ENCODE data around the gene ARHGAP44. TPM values are rescaled to one million over a fixed set of nuclear protein-coding genes. Genes with fewer than 3 reads are reported as not detected.

Gene ARHGAP44
- total and polyA plus RNA-seq, 2 of the 8 experiments (the other 6 are each of a cell fraction or from before 2014, with no cell fraction given), result 6.2 to 22.2 TPM

DNA sequence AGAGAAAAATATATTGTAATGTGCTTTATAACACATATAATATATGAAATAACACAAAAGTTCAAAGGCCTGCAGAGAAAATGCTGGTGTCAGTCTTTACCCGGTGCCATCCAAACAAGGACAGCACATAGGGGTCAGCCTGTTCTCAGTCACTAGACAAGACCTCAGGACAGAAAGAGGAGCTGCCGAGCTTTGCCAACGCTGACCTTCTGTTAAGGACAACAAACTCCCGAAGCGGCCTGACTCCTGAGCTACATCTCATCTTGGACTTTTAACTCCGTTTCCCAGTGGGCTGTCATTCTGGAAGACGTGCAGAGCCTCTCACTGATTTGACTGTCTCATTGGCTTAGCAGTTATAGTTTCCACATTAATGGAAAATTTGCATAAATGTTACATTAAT, 221.7 kb downstream of the ARHGAP44 start (continued):
- no peak for TF ChIP-seq CHD7 (IDR thresholded peaks at IDR 0.05; ENCODE audit: insufficient replicate concordance, low read length)
- TF ChIP-seq HDAC6 (IDR thresholded peaks at IDR 0.05; ENCODE audit: low read depth, low read length), result no peak
- no peak for TF ChIP-seq KDM1A (IDR thresholded peaks at IDR 0.05; ENCODE audit: borderline replicate concordance, low read length)
- TF ChIP-seq GTF2F1 (IDR thresholded peaks at IDR 0.05; ENCODE audit: borderline replicate concordance, low read depth, low read length), result no peak
- TF ChIP-seq BCL11A (IDR thresholded peaks at IDR 0.05; ENCODE audit: low read depth in 2 of 2, low read length in 2 of 2), result no peak
- TF ChIP-seq TCF12 (IDR thresholded peaks at IDR 0.05; ENCODE audit: low read depth, low read length), result no peak
- TF ChIP-seq, protein P1, sequence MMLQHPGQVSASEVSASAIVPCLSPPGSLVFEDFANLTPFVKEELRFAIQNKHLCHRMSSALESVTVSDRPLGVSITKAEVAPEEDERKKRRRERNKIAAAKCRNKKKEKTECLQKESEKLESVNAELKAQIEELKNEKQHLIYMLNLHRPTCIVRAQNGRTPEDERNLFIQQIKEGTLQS (IDR thresholded peaks at IDR 0.05; ENCODE audit: insufficient read depth, low read depth, low read length), result no peak
- TF ChIP-seq SP1 (IDR thresholded peaks at IDR 0.05; ENCODE audit: low read depth, low read length), result no peak
- no peak for TF ChIP-seq CHD1 (IDR thresholded peaks at IDR 0.05; ENCODE audit: low read depth, low read length)
- no peak for TF ChIP-seq PHF8 (conservative IDR thresholded peaks at IDR 0.05; ENCODE audit: low read depth, low read length)
- no peak for TF ChIP-seq SRF (IDR thresholded peaks at IDR 0.05; ENCODE audit: low read depth, low read length)
- no peak for TF ChIP-seq CBX5 (IDR thresholded peaks at IDR 0.05; ENCODE audit: low read depth, low read length)

All from H1 (cell line).